Cardiac muscle cell (in vitro differentiated cells and primary cell): ENCODE data around the gene SLN. TPM values are rescaled to one million over a fixed set of nuclear protein-coding genes. Genes with fewer than 3 reads are reported as not detected.

ENCODE experiments used
- DNase-seq, 2 donors: peaks; one replicate each; pipeline versions ENCODE4 v3.0.0 to v3.0.0-alpha.2; 2010 to 2017; ENCODE audit warnings: low read depth in 1 of 2, low spot score in 1 of 2
- H3K27ac ChIP-seq: fragments of 200-600 bp; sonication (generic); 2 replicates; pipeline ENCODE4 v1.5.1; 2016
- H3K27me3 ChIP-seq: fragments of 200-600 bp; sonication (generic); 2 replicates; pipeline ENCODE4 v1.6.0; 2016; ENCODE audit warnings: control low read depth
- H3K36me3 ChIP-seq: fragments of 200-600 bp; sonication (generic); 2 replicates; pipeline ENCODE4 v1.5.1; 2016; ENCODE audit warnings: control low read depth
- H3K4me1 ChIP-seq: fragments of 200-600 bp; sonication (generic); 2 replicates; pipeline ENCODE4 v1.8.1; 2017; ENCODE audit warnings: low read depth, mild to moderate bottlenecking, mixed run types
- H3K4me3 ChIP-seq: fragments of 200-600 bp; sonication (generic); 2 replicates; pipeline ENCODE4 v1.5.1; 2016; ENCODE audit warnings: mild to moderate bottlenecking
- H3K9me3 ChIP-seq: fragments of 200-600 bp; sonication (generic); 2 replicates; pipeline ENCODE4 v1.5.1; 2017; ENCODE audit warnings: low read depth, mild to moderate bottlenecking, control low read depth
- CTCF ChIP-seq: IDR thresholded peaks from 2 replicates; pipeline ENCODE4 v1.5.1; 2012; ENCODE audit warnings: low read depth, mild to moderate bottlenecking, low read length
- polyA plus RNA-seq: library from polyadenylated mRNA; unstranded; fragments of >200 nt; fragmentation: Nextera tagmentation; extraction: Ambion mirVana; gene quantifications from 2 replicates; pipeline ENCODE4 v1.2.1, GENCODE V29; 2016
- total RNA-seq: library from RNA; depleted of rRNA; stranded (reverse); fragments of >200 nt; gene quantifications from 2 replicates; pipeline ENCODE4 v1.2.3, GENCODE V29; 2016

Gene SLN
- total and polyA plus RNA-seq, 2 experiments from 2014 or later = 3.1 TPM; not detected in 1

GRCh38 chr11:107682572-107682971 lies 29.3 kb downstream of the SLN start:
- Histone ChIP-seq H3K27ac (no peak overlapping the region), H3K27me3 (no peaks in the 10 kb centered on the region), H3K4me1 (no peaks in the 10 kb centered on the region), H3K4me3 (no peak overlapping the region), H3K9me3 (no peaks in the 10 kb centered on the region), H3K36me3 (no peaks in the 10 kb centered on the region)
- DNase-seq = no peak
- TF ChIP-seq CTCF = no peak

- no peaks in the 10 kb centered on the region for H3K36me3 ChIP-seq
- H3K27ac ChIP-seq = no peak overlapping the region
- no peaks in the 10 kb centered on the region for H3K4me1 ChIP-seq
- no peak overlapping the region for H3K4me3 ChIP-seq
- TF ChIP-seq CTCF = no peak
- no peaks in the 10 kb centered on the region for H3K9me3 ChIP-seq
- H3K27me3 ChIP-seq = no peaks in the 10 kb centered on the region
- no peak for DNase-seq
Measured at GRCh38 chr11:107682171-107682570, 29.7 kb downstream of the SLN start.

DNA sequence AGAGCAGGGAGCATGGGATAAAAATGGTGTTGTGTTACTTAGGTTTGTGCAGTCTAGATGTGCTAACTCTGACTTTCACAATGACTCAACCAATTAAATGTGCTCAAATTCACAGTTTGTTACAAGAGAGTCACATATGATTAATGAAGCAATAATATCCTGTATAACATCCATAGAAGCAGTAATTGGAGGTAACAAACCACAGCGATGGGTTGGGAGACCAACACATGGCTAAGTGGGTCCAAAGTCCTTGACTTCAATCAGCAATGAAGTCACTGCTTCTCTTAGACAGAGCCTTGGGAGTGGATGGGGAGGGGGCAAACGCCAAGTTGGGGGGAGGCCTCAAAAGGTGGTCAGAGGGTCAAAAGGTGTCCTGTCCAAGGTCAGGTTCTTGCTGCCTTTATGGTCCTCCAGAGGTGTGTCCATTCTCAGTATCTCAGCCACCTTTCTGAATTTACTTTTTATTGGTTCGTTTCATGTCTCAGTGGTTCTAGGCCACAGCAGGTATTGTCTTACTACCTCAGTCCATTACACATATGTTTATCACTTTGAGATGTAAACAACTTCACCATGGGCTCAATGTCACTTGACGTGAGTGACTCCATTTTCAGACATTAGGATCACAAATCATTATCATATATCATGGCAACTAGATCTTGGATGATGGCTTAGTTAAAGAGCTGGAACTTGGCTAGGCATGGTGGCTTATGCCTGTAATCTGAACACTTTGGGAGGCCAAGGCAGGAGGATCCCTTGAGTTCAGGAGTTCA lies 32.4 kb downstream of the SLN start:
- no peaks in the 10 kb centered on the region for H3K36me3 ChIP-seq
- H3K27me3 ChIP-seq = no peaks in the 10 kb centered on the region

DNA sequence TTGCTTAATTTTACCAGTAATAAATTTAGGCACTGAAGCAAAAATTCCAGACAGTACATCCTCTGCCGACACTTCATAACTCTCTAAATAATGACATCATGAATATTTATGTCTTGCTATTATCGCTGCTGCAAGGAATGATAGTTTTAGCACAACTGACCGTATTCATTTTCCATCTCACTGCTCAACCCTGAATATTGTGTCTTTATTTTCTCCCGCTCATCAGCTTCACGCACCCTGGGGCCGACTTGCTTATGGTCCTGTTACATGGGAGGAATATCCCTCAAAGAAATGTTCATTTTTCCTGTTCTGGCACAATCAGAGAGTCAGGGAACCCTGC lies 33.3 kb downstream of the SLN start:
- TF ChIP-seq CTCF = no peak
- H3K4me1 ChIP-seq = no peaks in the 10 kb centered on the region
- H3K36me3 ChIP-seq = no peaks in the 10 kb centered on the region
- no peak overlapping the region for H3K4me3 ChIP-seq
- no peaks in the 10 kb centered on the region for H3K9me3 ChIP-seq
- H3K27ac ChIP-seq = no peak overlapping the region
- DNase-seq = no peak
- H3K27me3 ChIP-seq = no peaks in the 10 kb centered on the region

More for the DNA sequence above, 32.4 kb downstream of the SLN start:
- H3K4me1 ChIP-seq = no peaks in the 10 kb centered on the region
- H3K27ac ChIP-seq = no peak overlapping the region
- H3K9me3 ChIP-seq = no peaks in the 10 kb centered on the region
- no peak for TF ChIP-seq CTCF
- no peak for DNase-seq
- H3K4me3 ChIP-seq = no peak overlapping the region

DNA sequence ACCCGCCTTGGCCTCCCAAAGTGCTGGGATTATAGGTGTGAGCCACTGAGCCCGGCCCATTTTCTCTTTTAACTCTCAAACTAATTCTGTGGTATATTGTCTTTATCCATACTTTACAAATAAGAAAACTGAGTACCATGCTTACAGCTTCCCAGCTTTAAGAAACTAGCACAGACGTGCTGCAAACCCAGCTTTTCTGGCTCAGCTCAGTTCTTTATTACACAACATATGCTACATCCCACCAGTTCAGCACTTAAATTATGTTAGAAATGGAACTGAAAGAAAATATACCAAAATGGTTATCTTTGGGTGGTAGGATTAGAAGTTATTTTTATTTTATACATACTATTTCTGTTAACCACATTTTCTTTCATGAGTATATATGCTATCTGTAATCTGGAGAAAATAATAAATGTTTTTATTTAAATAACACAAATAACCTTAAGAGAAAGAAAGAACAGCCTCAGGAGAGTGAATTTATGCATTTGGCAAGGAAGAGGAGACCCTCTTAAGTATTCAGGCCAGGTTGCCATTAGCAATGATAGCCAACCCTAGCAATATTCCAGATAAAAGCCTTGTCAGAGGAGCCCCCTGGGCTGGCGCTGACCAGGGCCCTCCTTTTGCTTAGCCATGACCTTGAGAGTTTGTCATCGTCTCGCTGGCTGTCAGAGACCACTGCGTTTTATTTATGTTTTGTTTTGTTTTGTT lies 33.8 kb downstream of the SLN start:
- no peaks in the 10 kb centered on the region for H3K9me3 ChIP-seq
- TF ChIP-seq CTCF = no peak

More for the DNA sequence above, 33.8 kb downstream of the SLN start:
- Histone ChIP-seq H3K4me1 (no peaks in the 10 kb centered on the region), H3K27ac (no peak overlapping the region), H3K36me3 (no peaks in the 10 kb centered on the region), H3K4me3 (no peak overlapping the region), H3K27me3 (no peaks in the 10 kb centered on the region)
- no peak for DNase-seq
